HG02623 (cell line): Measurements from ENCODE around the gene TRIM8.

Source experiments
- ATAC-seq: cut with Tn5 transposase; IDR thresholded peaks from one replicate; pipeline ENCODE4 v1.9.1; 2021; ENCODE audit warnings: moderate library complexity; ENCODE audit not compliant: unreplicated experiment

The TRIM8 gene

DNA sequence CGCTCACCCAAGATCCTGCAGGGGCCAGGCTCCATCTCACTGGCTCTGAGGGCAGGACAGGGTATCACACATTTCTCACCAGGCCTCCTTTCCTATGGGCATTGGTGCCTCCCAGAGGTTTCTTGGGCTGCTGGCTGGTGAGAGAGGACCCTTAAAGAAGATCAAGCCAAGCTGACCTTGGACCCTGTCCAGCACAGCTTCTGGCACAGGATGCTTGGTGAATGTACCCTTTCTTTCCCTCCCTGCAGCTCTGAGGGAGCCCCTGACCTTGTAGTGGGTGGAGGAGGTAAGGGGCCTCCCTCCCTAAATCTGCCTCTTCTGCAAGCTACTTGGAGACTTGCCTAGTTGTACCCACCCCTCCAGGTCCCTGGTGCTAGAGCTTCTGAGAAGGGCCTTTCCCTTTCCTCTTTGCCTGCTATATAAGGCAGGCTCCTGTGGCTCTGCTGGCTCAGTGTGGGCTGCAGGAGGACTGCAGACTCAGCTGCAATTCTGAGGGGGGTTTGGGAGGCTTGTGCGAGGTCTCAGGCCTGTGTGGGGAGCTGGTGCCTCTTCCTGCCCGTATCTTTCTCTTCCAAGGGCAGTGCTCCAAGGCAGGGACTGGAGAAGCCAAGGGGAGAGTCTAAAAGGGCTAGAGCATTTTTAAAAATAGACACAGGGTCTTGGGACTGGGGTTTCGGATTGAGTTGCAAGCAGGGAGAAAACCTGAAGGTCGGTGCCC lies 11.7 kb upstream of the TRIM8 start:
- ATAC-seq = no peak

DNA sequence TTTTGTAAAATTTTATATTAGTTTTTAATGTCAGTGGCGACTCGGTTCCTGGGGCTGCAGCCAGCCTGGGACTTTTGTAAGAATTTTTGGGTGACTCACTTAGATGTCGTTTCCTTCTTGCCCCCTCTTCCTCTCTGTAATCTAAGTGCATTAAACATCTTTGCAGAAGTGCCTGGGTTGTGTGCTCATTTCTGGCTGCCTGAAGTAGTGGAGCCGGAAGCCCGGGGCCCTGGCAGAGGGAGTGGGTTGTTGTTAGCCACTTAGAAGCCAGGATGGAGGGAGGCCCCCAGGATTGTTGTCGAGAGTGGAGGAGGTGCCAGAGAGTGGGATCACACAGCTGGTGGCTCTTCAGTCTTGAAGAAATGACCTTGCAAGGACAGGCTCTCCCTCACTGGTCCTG lies 11.0 kb upstream of the TRIM8 start:
- ATAC-seq = no peak

DNA sequence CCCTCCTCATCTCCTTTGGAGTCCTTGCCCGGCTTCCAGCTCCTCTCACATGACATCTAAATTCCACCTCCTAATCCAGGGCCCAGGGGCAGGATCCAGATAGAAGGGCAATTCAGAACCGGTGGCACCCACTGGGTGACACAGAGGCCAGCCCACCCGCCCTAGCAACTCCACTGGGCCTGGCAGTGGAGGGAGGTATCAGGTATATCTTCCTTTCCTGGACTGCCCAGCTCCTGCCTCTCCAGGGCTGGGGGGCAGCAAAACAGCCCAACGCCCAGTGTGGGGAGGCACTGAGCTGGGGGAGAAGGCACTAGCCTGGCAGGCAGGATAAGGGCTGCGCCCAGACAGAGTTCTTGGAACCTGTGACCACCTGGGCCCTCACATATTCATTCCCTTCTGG lies 10.4 kb upstream of the TRIM8 start:
- no peak for ATAC-seq

DNA sequence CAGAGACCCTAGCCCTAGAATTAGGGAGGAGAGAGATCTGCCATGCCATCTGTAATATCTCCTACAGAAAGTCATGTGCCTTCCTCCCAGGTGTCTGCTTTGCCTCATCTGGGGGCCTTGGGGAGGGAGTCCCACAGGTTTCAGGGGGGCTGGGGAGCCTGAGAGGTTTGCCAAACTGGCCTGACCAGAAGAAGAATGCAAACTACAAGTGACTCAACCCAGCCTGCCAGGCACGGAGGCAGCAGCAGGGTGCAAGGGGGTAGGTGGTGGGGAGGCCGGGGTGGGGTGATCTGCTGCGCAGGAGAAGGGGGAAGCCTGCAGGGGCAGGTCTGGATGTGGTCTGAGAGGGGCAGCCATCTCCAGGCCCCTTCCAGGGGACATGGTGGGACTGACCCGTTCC lies 9.6 kb upstream of the TRIM8 start:
- ATAC-seq = no peak

DNA sequence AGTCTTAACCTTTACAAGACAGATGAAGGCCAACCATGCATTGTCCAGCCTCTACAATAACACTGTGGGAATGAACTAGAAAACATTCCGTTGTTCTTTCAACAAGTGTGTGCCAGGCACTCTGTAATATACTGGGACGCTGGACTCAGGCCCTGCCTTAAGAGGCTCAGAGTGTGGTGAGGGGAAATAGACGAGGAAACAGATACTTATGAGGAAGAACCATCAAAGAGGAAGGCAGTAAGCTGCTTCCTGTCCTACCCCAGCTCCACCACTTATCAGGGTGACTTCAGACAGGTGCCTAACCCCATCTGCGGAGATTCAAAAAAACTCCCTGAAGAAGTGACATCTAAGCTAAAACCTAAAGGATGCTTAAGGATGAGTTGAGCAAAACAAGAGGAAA lies 8.9 kb upstream of the TRIM8 start:
- ATAC-seq = no peak

DNA sequence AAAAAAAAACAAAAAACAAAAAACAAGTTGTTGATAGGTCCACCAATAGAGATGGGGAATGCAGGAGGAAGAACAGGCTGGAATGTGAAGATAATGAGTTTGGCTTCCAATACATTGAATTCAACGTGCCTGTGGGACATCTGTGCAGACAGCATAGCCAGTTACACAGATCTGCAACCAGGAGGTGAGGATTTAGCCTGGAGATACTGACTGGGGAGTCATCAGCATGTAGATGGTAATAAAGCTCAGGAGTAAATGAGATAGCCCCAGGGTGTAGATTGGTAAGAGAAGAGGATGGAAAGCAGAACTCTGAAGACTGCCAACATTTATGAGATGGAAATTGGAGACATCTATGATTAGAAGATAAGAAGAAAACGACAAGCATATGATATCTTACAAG lies 4.7 kb upstream of the TRIM8 start:
- no peak for ATAC-seq

DNA sequence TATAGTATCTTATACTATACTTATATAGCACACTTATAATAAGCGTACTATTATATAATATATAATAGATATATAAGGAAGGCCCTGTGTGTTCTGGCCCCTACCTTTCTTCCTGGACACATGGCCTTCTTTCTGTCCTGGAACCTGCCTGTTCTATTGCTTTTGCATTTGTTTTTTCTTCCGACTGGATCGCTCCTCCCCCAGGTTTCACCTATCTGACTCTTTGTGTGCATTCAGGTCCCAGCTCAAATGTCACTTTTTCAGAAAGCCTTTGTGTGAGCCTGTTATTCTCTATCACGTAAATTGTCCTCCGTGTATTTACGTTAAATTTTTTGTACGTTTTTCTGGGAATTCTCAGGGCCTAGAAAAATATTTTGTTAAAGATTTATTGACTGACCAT lies 2.9 kb upstream of the TRIM8 start:
- no peak for ATAC-seq

DNA sequence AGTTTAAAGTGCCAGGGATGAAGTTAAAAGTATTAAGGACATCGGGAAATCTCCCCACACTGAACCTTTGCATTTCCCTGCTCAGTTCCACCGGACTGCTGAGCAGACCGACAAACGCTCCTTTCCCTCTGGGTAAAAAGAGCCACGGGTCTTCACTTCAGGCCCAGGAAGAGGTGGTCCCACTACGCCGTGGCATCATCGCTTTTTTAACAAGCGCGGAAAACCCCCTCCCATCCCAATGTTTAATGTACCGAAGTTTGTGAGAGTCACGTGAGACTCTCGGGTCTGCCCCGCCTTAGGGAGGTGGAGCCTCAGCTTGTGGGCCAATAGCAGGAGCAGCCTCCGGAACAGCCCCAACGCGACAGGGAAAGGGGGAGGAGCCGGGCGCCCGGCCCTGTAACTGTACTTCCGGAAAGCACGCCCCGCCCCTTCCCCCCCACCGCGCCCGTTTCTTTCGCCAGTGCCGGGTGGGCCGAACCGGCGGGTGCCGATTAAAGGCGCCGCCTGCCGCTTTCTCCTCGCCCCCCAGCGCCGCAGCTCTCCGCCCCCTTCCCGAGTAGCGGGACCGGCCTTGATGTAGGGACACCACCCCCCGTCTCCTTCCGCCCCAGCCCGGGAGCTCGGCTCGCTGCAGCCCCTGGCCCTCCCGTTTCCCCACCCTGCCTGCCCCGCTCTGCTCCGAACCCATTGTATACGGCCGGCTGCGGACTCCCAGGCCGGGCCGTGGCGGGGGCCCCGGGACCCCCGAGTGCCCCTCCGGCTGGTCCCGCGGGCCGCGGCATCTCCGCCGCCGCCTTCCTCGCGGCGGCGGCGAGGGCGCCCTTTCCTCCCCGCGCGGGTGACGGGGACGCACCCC lies 2.2 kb upstream of the TRIM8 start:
- peak; percentile 44 for ATAC-seq

DNA sequence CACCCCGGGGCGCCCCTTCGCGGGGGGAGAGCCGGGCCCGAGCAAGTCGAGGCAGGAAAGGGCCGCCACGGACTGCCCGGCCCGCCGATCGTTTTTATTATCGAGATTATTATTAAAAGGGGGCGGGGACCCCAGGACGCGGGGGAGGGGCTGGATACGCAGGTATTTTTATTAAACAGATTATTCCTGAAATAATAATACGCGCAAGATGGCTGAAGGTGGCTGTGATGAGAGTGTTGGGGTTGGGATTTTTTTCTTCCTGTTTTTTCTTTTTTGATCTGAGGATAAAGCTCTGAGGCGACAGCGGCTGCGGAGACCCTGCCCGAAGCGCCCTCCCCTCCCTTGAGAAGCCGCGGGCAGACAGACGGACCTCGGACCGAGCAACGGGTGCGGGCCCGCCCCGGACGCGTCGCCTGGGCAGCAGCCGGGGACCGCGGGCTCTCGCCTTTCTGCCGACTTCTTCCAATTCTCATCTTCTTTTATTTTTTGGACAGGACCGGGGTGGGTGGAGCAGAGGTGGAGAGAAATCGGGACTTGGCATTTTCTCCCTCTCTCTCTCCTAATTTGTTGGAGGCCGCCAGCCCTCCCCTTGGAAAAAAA lies 1.4 kb upstream of the TRIM8 start:
- no peak for ATAC-seq

DNA sequence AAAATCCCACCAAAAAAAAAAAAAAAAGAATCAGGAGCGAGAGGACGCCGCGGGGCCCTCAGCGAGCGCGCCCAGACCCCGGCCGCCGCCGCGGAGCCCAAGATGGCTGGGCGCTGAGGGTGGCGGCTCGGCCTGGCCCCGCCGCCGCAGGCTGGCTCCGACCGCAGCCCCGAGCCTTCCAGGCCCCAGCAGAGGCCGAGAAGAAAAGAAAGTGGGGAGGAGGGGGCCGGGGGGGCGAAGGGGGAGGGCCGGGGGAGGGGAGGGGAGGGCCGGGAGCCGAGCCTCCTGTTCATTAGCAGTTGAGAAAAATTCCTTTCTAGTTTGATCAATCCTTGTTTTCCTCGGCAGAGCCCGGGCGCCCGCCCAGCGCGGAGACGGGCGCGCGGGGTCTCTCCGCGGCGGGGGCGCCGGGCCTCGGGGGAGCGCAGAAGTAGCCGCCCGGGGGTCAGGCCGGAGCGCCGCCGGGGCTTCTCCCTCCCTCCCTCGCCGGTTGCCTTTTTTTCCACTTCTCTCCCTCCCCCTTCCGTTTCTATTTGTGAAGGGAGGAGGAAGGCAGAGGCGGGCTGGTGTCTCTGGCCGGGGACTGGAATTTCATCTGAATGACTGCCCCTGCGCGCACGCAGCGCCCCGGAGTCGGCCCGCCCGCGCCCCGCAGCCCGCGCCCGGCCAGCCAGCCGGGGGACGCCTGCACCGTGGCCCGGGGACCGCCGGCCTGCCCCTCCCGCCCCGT lies 778 bp upstream of the TRIM8 start:
- no peak for ATAC-seq

DNA sequence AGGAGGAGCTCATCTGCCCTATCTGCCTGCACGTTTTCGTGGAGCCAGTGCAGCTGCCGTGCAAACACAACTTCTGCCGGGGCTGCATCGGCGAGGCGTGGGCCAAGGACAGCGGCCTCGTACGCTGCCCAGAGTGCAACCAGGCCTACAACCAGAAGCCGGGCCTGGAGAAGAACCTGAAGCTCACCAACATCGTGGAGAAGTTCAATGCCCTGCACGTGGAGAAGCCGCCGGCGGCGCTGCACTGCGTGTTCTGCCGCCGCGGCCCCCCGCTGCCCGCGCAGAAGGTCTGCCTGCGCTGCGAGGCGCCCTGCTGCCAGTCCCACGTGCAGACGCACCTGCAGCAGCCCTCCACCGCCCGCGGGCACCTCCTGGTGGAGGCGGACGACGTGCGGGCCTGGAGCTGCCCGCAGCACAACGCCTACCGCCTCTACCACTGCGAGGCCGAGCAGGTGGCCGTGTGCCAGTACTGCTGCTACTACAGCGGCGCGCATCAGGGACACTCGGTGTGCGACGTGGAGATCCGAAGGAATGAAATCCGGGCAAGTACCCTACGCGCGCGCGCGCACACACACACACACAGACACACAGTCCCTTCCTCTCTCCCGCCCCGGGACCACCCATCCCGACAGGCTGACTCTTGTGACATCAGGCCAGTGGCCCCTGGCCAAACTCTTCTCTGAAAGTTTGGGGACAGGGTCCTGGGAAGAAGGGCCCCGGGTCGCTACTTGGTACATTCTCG lies 538 bp downstream of the TRIM8 start:
- ATAC-seq = no peak

DNA sequence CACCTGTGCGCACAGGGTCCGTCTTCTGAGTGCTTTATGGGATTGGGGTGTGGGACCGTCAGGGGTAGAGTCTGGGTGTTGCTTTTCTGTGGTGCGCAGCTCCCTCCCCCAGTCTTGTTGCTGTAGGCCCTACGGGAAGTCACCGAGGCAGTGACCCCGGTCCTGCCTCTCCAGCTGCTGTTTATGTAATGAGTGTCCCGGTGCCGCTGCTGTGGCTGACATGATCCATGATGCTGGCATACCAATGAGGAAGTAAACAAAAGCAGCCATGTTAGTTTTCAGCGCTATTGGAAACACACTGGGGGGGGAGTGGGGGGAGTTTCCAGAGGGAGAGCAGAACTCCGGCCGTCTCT lies 1.1 kb downstream of the TRIM8 start:
- ATAC-seq = no peak

DNA sequence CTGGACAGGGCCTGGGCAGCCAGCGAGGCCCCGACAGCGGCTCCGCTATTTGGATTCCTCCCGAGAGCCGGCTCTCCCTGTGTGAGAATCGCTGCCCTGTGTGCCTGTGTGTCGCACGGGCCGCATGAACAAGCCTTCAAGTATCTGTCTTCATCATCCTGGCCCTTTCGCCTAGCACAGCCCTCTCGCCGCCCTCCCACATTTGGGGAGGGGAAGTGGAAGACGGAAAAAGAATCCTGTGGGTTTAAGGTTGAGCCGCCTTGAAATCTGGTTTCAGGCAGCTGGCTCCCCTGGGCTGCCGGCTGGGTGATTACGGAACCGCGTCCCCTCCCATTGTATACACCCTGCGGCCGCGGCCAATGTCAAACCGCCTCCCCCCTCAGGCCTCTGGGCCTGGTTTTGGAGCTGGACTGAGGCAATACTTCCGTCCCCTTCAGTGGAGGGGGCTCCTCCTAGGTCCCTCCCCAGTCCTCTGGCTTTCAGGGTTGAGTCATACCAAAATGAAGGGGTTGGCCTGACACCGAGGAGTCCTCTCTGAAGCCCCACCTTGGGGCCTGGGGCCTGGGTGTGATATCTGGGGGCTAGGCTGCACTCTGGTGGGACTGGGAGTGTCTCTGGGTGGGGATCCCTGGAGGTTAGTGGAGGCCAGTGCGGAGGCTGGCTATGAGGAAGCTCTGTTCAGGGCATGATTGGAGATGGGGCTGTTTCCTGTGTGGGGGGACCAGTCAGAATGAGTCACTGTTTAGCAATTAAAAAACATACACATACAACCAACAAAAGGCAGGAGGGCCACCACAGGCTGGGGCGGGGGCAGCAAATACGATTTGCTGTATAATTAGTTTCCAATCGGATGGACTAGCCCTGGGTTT lies 1.7 kb downstream of the TRIM8 start:
- ATAC-seq = peak; percentile 27

DNA sequence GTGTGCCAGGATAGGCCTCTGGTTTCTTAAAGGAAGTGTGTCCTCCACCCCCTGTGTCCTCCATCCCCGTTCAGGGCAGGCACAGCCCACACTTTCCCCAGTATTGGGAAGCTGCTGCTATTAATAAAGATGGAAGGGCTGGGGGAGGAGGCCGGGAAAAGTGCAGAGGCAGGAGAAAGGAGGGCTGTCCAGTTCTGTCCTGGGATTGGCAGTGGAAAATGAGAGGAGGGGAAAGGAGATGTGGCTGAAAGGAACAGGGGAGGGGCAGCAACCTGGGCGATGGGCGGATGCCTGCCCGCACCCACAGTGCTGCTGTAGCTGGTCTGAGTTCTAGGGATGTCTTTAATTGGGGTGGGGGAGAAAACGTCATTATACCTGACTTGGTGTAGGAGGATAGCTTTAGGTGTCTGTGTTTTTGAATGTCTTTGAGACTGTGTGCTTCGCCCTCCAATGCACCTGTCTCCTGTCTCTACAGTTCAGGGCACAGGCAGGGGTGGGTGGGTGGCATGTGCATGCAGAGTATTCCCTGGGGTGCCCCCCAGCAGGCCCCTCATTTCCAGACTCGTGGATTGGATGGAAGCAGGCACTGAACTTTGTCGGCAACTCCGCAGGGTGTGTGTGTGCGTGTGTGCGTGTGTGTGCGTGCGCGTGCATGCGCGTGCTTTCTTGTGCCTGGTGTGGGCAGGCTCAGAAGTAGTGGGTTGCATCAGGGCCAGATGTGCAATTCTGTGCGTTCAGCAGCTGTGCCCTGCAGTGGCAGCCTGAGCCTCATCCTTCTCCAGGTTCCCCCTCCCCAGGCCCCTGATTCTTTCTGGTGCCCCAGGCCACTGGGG lies 2.5 kb downstream of the TRIM8 start:
- ATAC-seq = no peak

DNA sequence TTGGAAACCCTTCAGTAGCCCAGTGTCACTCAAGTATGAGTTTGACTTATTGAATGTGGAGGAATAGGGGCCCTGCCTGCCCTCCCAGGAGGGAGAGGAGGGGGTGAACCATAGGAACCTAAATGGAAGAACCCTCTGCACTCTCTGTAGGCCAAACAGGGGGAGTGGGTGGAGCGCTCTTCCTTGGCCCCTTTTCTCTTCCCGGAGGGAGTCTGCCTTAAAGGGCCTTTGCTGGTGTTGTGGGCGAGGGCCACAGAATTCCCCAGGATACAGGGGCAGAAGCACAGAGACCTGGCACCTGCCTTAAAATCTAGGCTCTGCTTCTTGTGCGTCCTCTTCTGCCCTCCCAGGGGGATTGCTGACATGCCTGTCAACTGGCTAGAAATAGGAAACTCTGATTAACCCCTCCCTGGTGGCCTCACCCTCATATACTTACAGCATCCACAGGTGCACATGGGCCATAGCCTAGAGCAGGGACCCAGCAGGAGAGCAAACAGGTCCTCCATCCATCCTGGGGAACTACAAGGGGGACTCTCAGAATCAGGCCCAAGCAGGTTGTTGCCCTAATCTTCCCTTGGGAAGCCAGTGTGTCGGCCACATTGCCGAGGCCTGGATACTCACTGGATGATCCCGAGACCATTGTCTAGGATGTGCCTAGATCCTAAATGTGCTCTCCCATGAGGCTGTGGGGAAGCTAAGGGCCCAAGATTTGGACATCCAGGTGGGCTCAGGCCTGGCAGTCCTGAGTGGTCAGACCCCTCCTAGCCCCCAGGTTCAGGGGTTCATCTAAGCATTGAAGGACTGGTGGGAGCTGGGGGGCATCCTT lies 3.4 kb downstream of the TRIM8 start:
- no peak for ATAC-seq

DNA sequence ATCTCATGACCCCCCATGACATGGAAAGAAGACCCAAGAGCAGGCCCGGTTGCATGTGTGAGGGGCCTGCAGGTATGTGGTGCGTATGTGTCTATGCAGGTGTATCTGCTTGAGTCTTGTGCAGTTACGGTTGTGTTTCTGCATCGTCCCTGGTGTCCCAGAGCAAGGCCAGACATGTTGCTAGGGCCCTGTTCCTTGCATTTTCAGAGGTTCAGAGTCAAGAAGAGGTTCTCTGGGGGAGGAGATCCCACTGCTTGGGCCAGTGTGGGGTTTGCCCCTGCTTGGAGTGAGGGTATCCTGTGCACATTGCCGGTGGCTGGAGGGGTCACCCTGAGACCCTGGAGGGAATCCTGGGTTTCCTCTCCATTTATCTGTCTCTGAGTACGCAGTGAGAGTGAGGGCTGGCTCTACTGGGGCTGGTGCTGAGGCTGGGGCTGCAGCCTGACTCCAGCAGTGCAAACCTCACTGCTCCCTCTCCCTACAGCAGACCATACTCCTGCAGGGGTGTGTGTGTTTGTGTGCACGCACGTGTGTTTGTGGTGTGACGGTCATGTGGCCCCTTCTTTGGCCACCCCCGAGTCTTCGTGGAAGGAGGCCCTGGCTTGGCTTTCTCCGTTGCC lies 4.1 kb downstream of the TRIM8 start:
- ATAC-seq = no peak

DNA sequence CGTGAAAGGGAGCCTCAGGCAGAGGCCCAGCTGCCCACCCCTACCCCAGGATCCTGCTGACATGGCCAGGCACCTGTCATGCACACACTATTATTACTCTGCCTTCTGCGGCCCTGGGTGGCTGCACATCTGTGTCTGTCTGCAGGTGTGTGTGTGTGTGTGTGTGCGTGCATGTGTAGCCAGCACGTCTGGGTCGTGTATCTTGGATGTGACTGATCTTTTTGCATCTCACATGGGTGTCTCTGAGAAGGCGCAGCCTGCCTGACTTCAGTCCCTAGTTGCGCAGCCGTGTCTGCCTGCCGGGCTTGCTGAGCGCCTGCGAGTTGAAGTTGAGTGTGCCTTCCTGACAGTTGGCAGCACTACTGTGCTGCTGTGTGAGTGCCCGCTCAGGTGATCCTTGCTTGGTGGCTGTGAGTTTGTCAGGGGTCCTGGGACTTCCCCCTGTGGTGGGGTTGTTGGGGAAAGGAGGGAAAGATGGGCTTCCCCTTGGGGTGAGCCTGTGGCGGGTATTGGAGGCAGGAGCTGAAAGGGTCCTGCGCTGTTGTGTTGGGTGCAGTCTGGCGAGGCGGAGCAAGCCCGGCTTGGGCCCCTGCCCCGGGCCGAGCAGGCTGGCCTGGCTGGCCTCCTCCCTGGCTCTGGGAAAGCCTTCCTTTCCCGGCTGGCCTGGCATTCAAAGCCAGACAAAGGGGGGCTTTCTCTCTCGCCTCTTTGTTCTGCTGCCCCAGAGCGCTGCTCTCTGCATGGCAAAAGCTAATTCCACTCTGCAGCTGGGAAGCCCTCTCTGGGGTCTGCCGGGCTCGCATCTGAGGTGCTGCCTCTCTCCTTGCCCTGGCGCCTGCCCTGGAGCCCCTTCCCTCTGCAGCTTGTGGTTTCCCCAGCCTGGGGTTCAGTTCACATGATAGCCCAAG lies 4.9 kb downstream of the TRIM8 start:
- ATAC-seq = no peak
